ENCODE measurements around the gene PCLO.
"Not testable (repeated sequence)": the region's sequence is repeated elsewhere in the genome, so short reads cannot be mapped to it uniquely, and the experiment has no call there.

PCLO gene

GRCh38 chr7:82957521-82957920 is 205.2 kb downstream of the PCLO start:
- no peak for DNase-seq

- DNase-seq, result no peak
Measured at GRCh38 chr7:82953324-82954027, 209.2 kb downstream of the PCLO start.

- DNase-seq, result no peak
Measured at GRCh38 chr7:82950436-82950835, 212.2 kb downstream of the PCLO start.

- DNase-seq, result no peak
Measured at GRCh38 chr7:82945480-82945879, 217.2 kb downstream of the PCLO start.

GRCh38 chr7:82945056-82945455 is 217.6 kb downstream of the PCLO start:
- DNase-seq, result no peak

- DNase-seq, result no peak
Measured at GRCh38 chr7:82932516-82932915, 230.2 kb downstream of the PCLO start.

- no peak for DNase-seq
Measured at GRCh38 chr7:82926477-82926876, 236.2 kb downstream of the PCLO start.

- DNase-seq, result no peak
Measured at GRCh38 chr7:82925331-82925730, 237.4 kb downstream of the PCLO start.

GRCh38 chr7:82906502-82906901 is 256.2 kb downstream of the PCLO start:
- no peak for DNase-seq

GRCh38 chr7:82904871-82905270 is 257.8 kb downstream of the PCLO start:
- no peak for DNase-seq

- not testable (repeated sequence) for DNase-seq
Measured at GRCh38 chr7:82901098-82901497, 261.6 kb downstream of the PCLO start.

GRCh38 chr7:82897500-82897899 is 265.2 kb downstream of the PCLO start:
- no peak for DNase-seq

GRCh38 chr7:82894341-82894740 is 268.3 kb downstream of the PCLO start:
- DNase-seq, result not testable (repeated sequence)

- DNase-seq, result no peak
Measured at GRCh38 chr7:82886324-82886723, 276.4 kb downstream of the PCLO start.

- no peak for DNase-seq
Measured at GRCh38 chr7:82865856-82866255, 296.8 kb downstream of the PCLO start.

- no peak for DNase-seq
Measured at GRCh38 chr7:82859106-82859850, 303.4 kb downstream of the PCLO start.

GRCh38 chr7:82851121-82851520 is 311.6 kb downstream of the PCLO start:
- no peak for DNase-seq

GRCh38 chr7:82841828-82842227 is 320.9 kb downstream of the PCLO start:
- no peak for DNase-seq

- DNase-seq, result no peak
Measured at GRCh38 chr7:82840061-82840460, 322.6 kb downstream of the PCLO start.

GRCh38 chr7:82839555-82839954 is 323.1 kb downstream of the PCLO start:
- no peak for DNase-seq

GRCh38 chr7:82839063-82839462 is 323.6 kb downstream of the PCLO start:
- DNase-seq, result no peak

- no peak for DNase-seq
Measured at GRCh38 chr7:82838314-82838713, 324.4 kb downstream of the PCLO start.

GRCh38 chr7:82823073-82823472 is 339.6 kb downstream of the PCLO start:
- DNase-seq, result no peak

- no peak for DNase-seq
Measured at GRCh38 chr7:82821037-82821436, 341.6 kb downstream of the PCLO start.

GRCh38 chr7:82818171-82818570 is 344.5 kb downstream of the PCLO start:
- no peak for DNase-seq
